GM12891 (cell line): ENCODE data around the gene NDE1.
A peak's percentile ranks its signal among the peaks of the same experiment; 100 is the strongest.

Experiments
- DNase-seq: peaks from one replicate; pipeline ENCODE4 v3.0.0; 2011; ENCODE audit warnings: low spot score; ENCODE audit not compliant: insufficient read length
- FAIRE-seq: peaks from 2 replicates; lab custom pipeline; 2011; peaks lifted over from hg19 to GRCh38; lab: Jason Lieb, UNC
- PAX5 ChIP-seq: IDR thresholded peaks from 2 replicates; pipeline ENCODE4 v1.6.1; 2011; ENCODE audit warnings: low read length, moderate library complexity, mild to moderate bottlenecking; ENCODE audit not compliant: insufficient read depth, severe bottlenecking
- POLR2A ChIP-seq: IDR thresholded peaks from 2 replicates; pipeline ENCODE4 v1.6.1; 2011; ENCODE audit warnings: low read depth, low read length, control low read depth
- POLR2AphosphoS5 ChIP-seq: IDR thresholded peaks from 2 replicates; pipeline ENCODE4 v1.6.1; 2011; ENCODE audit warnings: low read depth, low read length, control low read depth
- POU2F2 ChIP-seq: IDR thresholded peaks from 2 replicates; pipeline ENCODE4 v1.6.1; 2011; ENCODE audit warnings: low read depth, mild to moderate bottlenecking, control low read depth, low read length, moderate library complexity
- SPI1 ChIP-seq: IDR thresholded peaks from 2 replicates; pipeline ENCODE4 v1.6.1; 2011; ENCODE audit warnings: low read depth, low read length, control low read depth
- TAF1 ChIP-seq: IDR thresholded peaks from 2 replicates; pipeline ENCODE4 v1.6.1; 2011; ENCODE audit warnings: low read depth, low read length, control low read depth

Gene NDE1

GRCh38 chr16:15752717-15753488 is 102.9 kb downstream of the NDE1 start:
- TF ChIP-seq TAF1 (no peak), PAX5 (no peak), SPI1 (no peak), POU2F2 (no peak), POLR2AphosphoS5 (no peak), POLR2A (no peak)
- DNase-seq (no peak), FAIRE-seq (no peak)

- TF ChIP-seq POLR2AphosphoS5: no peak
- no peak for TF ChIP-seq POLR2A
- no peak for TF ChIP-seq PAX5
- TF ChIP-seq TAF1: no peak
- TF ChIP-seq POU2F2: no peak
- no peak for TF ChIP-seq SPI1
- DNase-seq (no peak), FAIRE-seq (no peak)
Measured at GRCh38 chr16:15754821-15755534, 104.9 kb downstream of the NDE1 start.

GRCh38 chr16:15757077-15757386 is 107.0 kb downstream of the NDE1 start:
- no peak for DNase-seq
- TF ChIP-seq POLR2A (no peak), POLR2AphosphoS5 (no peak), PAX5 (no peak), TAF1 (no peak), SPI1 (no peak), POU2F2 (no peak)
- FAIRE-seq: no peak

GRCh38 chr16:15757630-15758251 is 107.7 kb downstream of the NDE1 start:
- DNase-seq (no peak), FAIRE-seq (no peak)
- no peak for TF ChIP-seq PAX5
- no peak for TF ChIP-seq POU2F2
- no peak for TF ChIP-seq POLR2A
- no peak for TF ChIP-seq TAF1
- no peak for TF ChIP-seq POLR2AphosphoS5
- no peak for TF ChIP-seq SPI1

GRCh38 chr16:15759070-15759469 is 109.0 kb downstream of the NDE1 start:
- DNase-seq (no peak), FAIRE-seq (no peak)
- TF ChIP-seq POLR2A (no peak), POLR2AphosphoS5 (no peak), POU2F2 (no peak), TAF1 (no peak), SPI1 (no peak), PAX5 (no peak)

GRCh38 chr16:15760129-15760528 is 110.1 kb downstream of the NDE1 start:
- no peak for FAIRE-seq
- no peak for DNase-seq
- TF ChIP-seq SPI1: no peak
- TF ChIP-seq POU2F2: no peak
- no peak for TF ChIP-seq PAX5
- no peak for TF ChIP-seq POLR2A
- no peak for TF ChIP-seq POLR2AphosphoS5
- TF ChIP-seq TAF1: no peak

- no peak for FAIRE-seq
- DNase-seq: no peak
- TF ChIP-seq POLR2A (no peak), POLR2AphosphoS5 (no peak), TAF1 (no peak), POU2F2 (no peak), SPI1 (no peak), PAX5 (no peak)
Measured at GRCh38 chr16:15764112-15764511, 114.1 kb downstream of the NDE1 start.

- DNase-seq: no peak
- no peak for TF ChIP-seq TAF1
- no peak for TF ChIP-seq POLR2AphosphoS5
- no peak for TF ChIP-seq POU2F2
- no peak for TF ChIP-seq POLR2A
- no peak for TF ChIP-seq SPI1
- TF ChIP-seq PAX5: no peak
- FAIRE-seq: no peak
Measured at GRCh38 chr16:15765116-15765515, 115.1 kb downstream of the NDE1 start.

- FAIRE-seq: peak; percentile 96
- DNase-seq: peak; percentile 57
- TF ChIP-seq PAX5 (no peak), POLR2A (no peak), POU2F2 (no peak), TAF1 (no peak), POLR2AphosphoS5 (no peak), SPI1 (no peak)
Measured at GRCh38 chr16:15765880-15766279, 115.8 kb downstream of the NDE1 start.
